GM12878 (cell line): Measurements from ENCODE around the gene RAD51B. TPM values are rescaled to one million over a fixed set of nuclear protein-coding genes. Genes with fewer than 3 reads are reported as not detected.
"Not testable (repeated sequence)": the region's sequence is repeated elsewhere in the genome, so short reads cannot be mapped to it uniquely, and the experiment has no call there.

ENCODE experiments used
- ATAC-seq: fragments of 200-7000 bp; cut with Tn5 transposase; 3 replicates; pipeline ENCODE4 v1.9.1; 2020; ENCODE audit warnings: mild to moderate bottlenecking, moderate library complexity
- BruUV-seq: library from RNA; stranded (reverse); fragments of 400-500 nt; replicated peaks from 2 replicates; lab custom pipeline; 2021; lab: Mats Ljungman, UMichigan
- CTCF ChIA-PET: fragments of 300-600 bp; sonication (Branson Sonifier 250); formaldehyde crosslinking; extraction: SDS; loops from one replicate; lab custom pipeline; 2021; ENCODE audit warnings: inconsistent platforms; lab: Yijun Ruan, JAX
- POLR2A ChIA-PET: fragments of 350-600 bp; formaldehyde crosslinking; extraction: SDS; loops from one replicate; lab custom pipeline; 2021; ENCODE audit warnings: inconsistent platforms; lab: Charles Lee
- RAD21 ChIA-PET: fragments of 300-600 bp; sonication (Branson Sonifier 250); formaldehyde crosslinking; loops from one replicate; lab custom pipeline; 2023; ENCODE audit warnings: antibody characterized with exemption; ENCODE audit not compliant: unreplicated experiment; lab: Charles Lee
- SMC1A ChIA-PET: fragments of 300-600 bp; sonication (Branson Sonifier 250); formaldehyde crosslinking; loops from one replicate; lab custom pipeline; 2023; ENCODE audit not compliant: unreplicated experiment, uncharacterized antibody; lab: Charles Lee
- DNase-seq: peaks from one replicate; pipeline ENCODE4 v3.0.0-alpha.2; 2011; ENCODE audit warnings: low read depth, low spot score
- FAIRE-seq: peaks from 3 replicates; lab custom pipeline; 2011; peaks lifted over from hg19 to GRCh38; lab: Jason Lieb, UNC
- H2AFZ ChIP-seq: 2 replicates; pipeline ENCODE4 v1.6.0; 2011; ENCODE audit warnings: low read depth, low read length, control low read depth; ENCODE audit not compliant: control insufficient read depth
- H3K27ac ChIP-seq: 2 replicates; pipeline ENCODE4 v1.5.1; 2011; ENCODE audit warnings: control low read depth; ENCODE audit not compliant: control insufficient read depth, insufficient read depth
- H3K27me3 ChIP-seq, 2 experiments: replicated peaks in 1 of 2; 2 replicates each; pipeline versions ENCODE4 v1.6.0 to v1.6.1; 2011; ENCODE audit warnings: low read length in 1 of 2; ENCODE audit not compliant: control insufficient read depth in 2 of 2, insufficient read depth in 2 of 2
- H3K36me3 ChIP-seq, 2 experiments: 2 replicates each; pipeline ENCODE4 v1.5.1; 2011; ENCODE audit warnings: low read length in 1 of 2; ENCODE audit not compliant: control insufficient read depth in 2 of 2, insufficient read depth in 2 of 2
- H3K4me1 ChIP-seq: 2 replicates; pipeline ENCODE4 v1.6.1; 2011; ENCODE audit warnings: mild to moderate bottlenecking, low read length, moderate library complexity, mixed read lengths; ENCODE audit not compliant: control insufficient read depth, insufficient read depth
- H3K4me2 ChIP-seq: 2 replicates; pipeline ENCODE4 v1.6.0; 2011; ENCODE audit warnings: control low read depth; ENCODE audit not compliant: control insufficient read depth, insufficient read depth
- H3K4me3 ChIP-seq: fragments of 200-600 bp; sonication (generic); 2 replicates; pipeline ENCODE4 v1.5.1; 2016
- H3K79me2 ChIP-seq: 2 replicates; pipeline ENCODE4 v1.6.0; 2011; ENCODE audit warnings: low read length; ENCODE audit not compliant: control insufficient read depth, insufficient read depth
- H3K9ac ChIP-seq: 2 replicates; pipeline ENCODE4 v1.8.0; 2011; ENCODE audit warnings: low read length, control low read depth, mixed read lengths; ENCODE audit not compliant: control insufficient read depth, insufficient read depth
- H3K9me3 ChIP-seq: replicated peaks from 3 replicates; pipeline ENCODE4 v1.5.1; 2011; ENCODE audit warnings: mild to moderate bottlenecking, low read length; ENCODE audit not compliant: control insufficient read depth, insufficient read depth
- H4K20me1 ChIP-seq: 2 replicates; pipeline ENCODE4 v1.6.0; 2011; ENCODE audit not compliant: control insufficient read depth, insufficient read depth
- ATF7 ChIP-seq: fragments of 450-650 bp; IDR thresholded peaks from 2 replicates; pipeline ENCODE4 v1.6.1; 2016; ENCODE audit warnings: low read depth, mild to moderate bottlenecking
- CBX3 ChIP-seq: fragments of 200-600 bp; sonication (generic); IDR thresholded peaks from 2 replicates; pipeline ENCODE4 v1.6.1; 2016; ENCODE audit warnings: low read depth, borderline replicate concordance
- E2F8 ChIP-seq: fragments of 450-650 bp; IDR thresholded peaks from 2 replicates; pipeline ENCODE4 v1.6.1; 2018; ENCODE audit warnings: mild to moderate bottlenecking, low read depth, moderate library complexity; ENCODE audit not compliant: partially characterized antibody
- MLLT1 ChIP-seq: fragments of 450-650 bp; IDR thresholded peaks from 2 replicates; pipeline ENCODE4 v1.6.1; 2016; ENCODE audit warnings: mild to moderate bottlenecking
- POLR2A ChIP-seq: IDR thresholded peaks from 2 replicates; pipeline ENCODE4 v1.6.1; 2011; ENCODE audit warnings: low read depth, mild to moderate bottlenecking, low read length
- RELA ChIP-seq: fragments of 450-650 bp; IDR thresholded peaks from 2 replicates; pipeline ENCODE4 v1.8.0; 2014; ENCODE audit warnings: borderline replicate concordance; ENCODE audit not compliant: partially characterized antibody
- SMARCA5 ChIP-seq: fragments of 450-650 bp; IDR thresholded peaks from 2 replicates; pipeline ENCODE4 v1.6.1; 2017; ENCODE audit warnings: mild to moderate bottlenecking
- SP1 ChIP-seq: IDR thresholded peaks from one replicate; pipeline ENCODE4 v1.6.1; 2011; ENCODE audit warnings: low read depth, low read length
- ZZZ3 ChIP-seq: IDR thresholded peaks from 2 replicates; pipeline ENCODE4 v1.6.1; 2011; ENCODE audit warnings: low read depth; ENCODE audit not compliant: control insufficient read depth, insufficient read length
- WGBS: methylation state at CpG from one replicate; pipeline ENCODE4 v1.1.6; 2016; ENCODE audit warnings: low lambda C conversion rate; ENCODE audit not compliant: insufficient replicate concordance, insufficient coverage; ENCODE audit errors: missing lambda C conversion rate; 5-methylcytosine and 5-hydroxymethylcytosine counted together
- in situ Hi-C: fragments of 300-500 bp; cut with MboI; formaldehyde crosslinking; loops from 9 replicates; pipeline ENCODE4 v1.14.3; 2018; ENCODE audit warnings: mixed read lengths
- intact Hi-C: fragments of 100-400 bp; cut with micrococcal nuclease; formaldehyde crosslinking; loops from one replicate; pipeline ENCODE4 v1.14.2; 2022; ENCODE audit not compliant: unreplicated experiment
- polyA plus RNA-seq, 11 experiments: library from polyadenylated mRNA; depleted of rRNA in 4 of 11; unstranded in 6 of 11; stranded (reverse) in 5 of 11; fragments of >200 nt; fragmentation: Nextera tagmentation in 4 of 11; fragmentation: Illumina TruSeq in 1 of 11; extraction: Ambion mirVana in 4 of 11; extraction: Trizol in 1 of 11; gene quantifications; 1 replicate in 1 of 11; 2 replicates in 10 of 11; pipeline versions ENCODE4 v1.2.1 to v1.2.3, GENCODE V29; 2011 to 2016; ENCODE audit warnings: inconsistent platforms in 2 of 11, missing spikeins in 2 of 11, low read depth in 1 of 11
- total RNA-seq, 4 experiments: library from RNA; depleted of rRNA in 3 of 4; stranded (reverse); fragments of >200 nt in 3 of 4; fragmentation: Illumina TruSeq in 1 of 4; extraction: Trizol in 1 of 4; gene quantifications; 2 replicates each; pipeline versions ENCODE4 v1.2.1 to v1.2.3, GENCODE V29; 2013 to 2021
- TF ChIP-seq, protein P1 (sequence below): fragments of 450-650 bp; IDR thresholded peaks from 2 replicates; pipeline ENCODE4 v1.6.1; 2017; ENCODE audit warnings: mild to moderate bottlenecking, moderate library complexity

RAD51B gene
- total and polyA plus RNA-seq, 10 of the 15 experiments (the other 5 are each of a cell fraction or from before 2014, with no cell fraction given), result 9.8 to 26.8 (median 21.3) TPM

- no peak for TF ChIP-seq E2F8
- no peak for TF ChIP-seq POLR2A
- TF ChIP-seq ZZZ3, result no peak
- TF ChIP-seq CBX3, result no peak
- TF ChIP-seq RELA, result no peak
- TF ChIP-seq MLLT1, result no peak
- TF ChIP-seq ATF7, result no peak
- TF ChIP-seq, protein P1, sequence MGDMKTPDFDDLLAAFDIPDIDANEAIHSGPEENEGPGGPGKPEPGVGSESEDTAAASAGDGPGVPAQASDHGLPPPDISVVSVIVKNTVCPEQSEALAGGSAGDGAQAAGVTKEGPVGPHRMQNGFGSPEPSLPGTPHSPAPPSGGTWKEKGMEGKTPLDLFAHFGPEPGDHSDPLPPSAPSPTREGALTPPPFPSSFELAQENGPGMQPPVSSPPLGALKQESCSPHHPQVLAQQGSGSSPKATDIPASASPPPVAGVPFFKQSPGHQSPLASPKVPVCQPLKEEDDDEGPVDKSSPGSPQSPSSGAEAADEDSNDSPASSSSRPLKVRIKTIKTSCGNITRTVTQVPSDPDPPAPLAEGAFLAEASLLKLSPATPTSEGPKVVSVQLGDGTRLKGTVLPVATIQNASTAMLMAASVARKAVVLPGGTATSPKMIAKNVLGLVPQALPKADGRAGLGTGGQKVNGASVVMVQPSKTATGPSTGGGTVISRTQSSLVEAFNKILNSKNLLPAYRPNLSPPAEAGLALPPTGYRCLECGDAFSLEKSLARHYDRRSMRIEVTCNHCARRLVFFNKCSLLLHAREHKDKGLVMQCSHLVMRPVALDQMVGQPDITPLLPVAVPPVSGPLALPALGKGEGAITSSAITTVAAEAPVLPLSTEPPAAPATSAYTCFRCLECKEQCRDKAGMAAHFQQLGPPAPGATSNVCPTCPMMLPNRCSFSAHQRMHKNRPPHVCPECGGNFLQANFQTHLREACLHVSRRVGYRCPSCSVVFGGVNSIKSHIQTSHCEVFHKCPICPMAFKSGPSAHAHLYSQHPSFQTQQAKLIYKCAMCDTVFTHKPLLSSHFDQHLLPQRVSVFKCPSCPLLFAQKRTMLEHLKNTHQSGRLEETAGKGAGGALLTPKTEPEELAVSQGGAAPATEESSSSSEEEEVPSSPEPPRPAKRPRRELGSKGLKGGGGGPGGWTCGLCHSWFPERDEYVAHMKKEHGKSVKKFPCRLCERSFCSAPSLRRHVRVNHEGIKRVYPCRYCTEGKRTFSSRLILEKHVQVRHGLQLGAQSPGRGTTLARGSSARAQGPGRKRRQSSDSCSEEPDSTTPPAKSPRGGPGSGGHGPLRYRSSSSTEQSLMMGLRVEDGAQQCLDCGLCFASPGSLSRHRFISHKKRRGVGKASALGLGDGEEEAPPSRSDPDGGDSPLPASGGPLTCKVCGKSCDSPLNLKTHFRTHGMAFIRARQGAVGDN, result no peak
- TF ChIP-seq SP1, result no peak
- no peak for TF ChIP-seq SMARCA5
These were observed 842.8 kb downstream of the RAD51B start (continued) for GRCh38 chr14:68662392-68662791.

DNA sequence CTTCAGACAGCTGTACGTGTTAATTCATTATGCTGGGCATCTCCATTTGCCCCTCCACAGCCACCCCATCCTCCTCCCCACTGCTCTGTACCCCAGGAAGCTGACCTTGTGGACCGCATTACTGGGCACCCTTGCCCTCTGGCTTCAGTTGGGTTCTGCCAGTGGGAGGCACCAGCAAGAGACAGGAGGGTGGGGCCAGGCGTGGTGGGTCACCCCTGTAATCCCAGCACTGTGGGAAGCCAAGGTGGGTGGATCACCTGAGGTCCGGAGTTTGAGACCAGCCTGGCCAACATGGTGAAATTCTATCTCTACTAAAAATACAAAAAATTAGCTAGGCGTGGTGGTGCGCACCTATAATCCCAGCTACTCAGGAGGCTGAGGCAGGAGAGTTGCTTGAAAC lies 843.2 kb downstream of the RAD51B start:
- H2AFZ ChIP-seq, H3K79me2 ChIP-seq, in situ Hi-C loops, DNase-seq, H4K20me1 ChIP-seq, BruUV-seq, ATAC-seq, H3K36me3 ChIP-seq, H3K27me3 ChIP-seq, H3K9me3 ChIP-seq, FAIRE-seq: not testable (repeated sequence)
- ChIA-PET POLR2A (interaction anchor here (1.2 to 1.6 kb wide), 4 partner anchors 9 to 262 kb away, joined by 4 to 6 read pairs (median 4); no protein-coding TSS in a partner anchor), CTCF (interaction anchor here (0.9 to 4.5 kb wide), 4 partner anchors 18 to 126 kb away, joined by 3 to 19 read pairs (median 4); no protein-coding TSS in a partner anchor), RAD21 (interaction anchor here (0.9 to 2.7 kb wide), 8 partner anchors 15 to 387 kb away, joined by 4 to 17 read pairs (median 8); no protein-coding TSS in a partner anchor), SMC1A (interaction anchor here (0.7 to 5.0 kb wide), 21 partner anchors 10 to 729 kb away, joined by 3 to 34 read pairs (median 4); no protein-coding TSS in a partner anchor)
- peak overlapping the region; percentile 66 for H3K27ac ChIP-seq
- H3K4me3 ChIP-seq, result 0 out of 2 replicates have a peak overlapping the region, but pooled peaks have one; percentile 39
- H3K9ac ChIP-seq, result peak overlapping the region; percentile 49; the same call in 1 of the 2 replicates
- H3K4me1 ChIP-seq, result peaks cover 22% of the 10 kb centered on the region
- intact Hi-C loops, result loop anchor here (1.0 to 5.0 kb wide), 3 partner anchors 22 to 261 kb away; no protein-coding TSS in a partner anchor
- H3K4me2 ChIP-seq, result peak overlapping the region; percentile 89
- WGBS, result 95% methylated on average over 6 of the region's 6 CpGs
